SK-N-SH (cell line): ENCODE results near the gene PIBF1. TPM values are rescaled to one million over a fixed set of nuclear protein-coding genes. Genes with fewer than 3 reads are reported as not detected.

Experiments used
- CTCF ChIA-PET: fragments of 300-600, 350-600 bp; formaldehyde crosslinking; extraction: SDS; loops from one replicate; lab custom pipeline; 2021; lab: Yijun Ruan, JAX
- POLR2A ChIA-PET: fragments of 350-600 bp; sonication (Branson Sonifier 250); formaldehyde crosslinking; extraction: SDS; loops from one replicate; lab custom pipeline; 2020; ENCODE audit warnings: antibody characterized with exemption, inconsistent platforms; lab: Yijun Ruan, JAX
- DNase-seq: peaks from one replicate; pipeline ENCODE4 v3.0.0; 2012
- H2AFZ ChIP-seq: fragments of 200-600 bp; sonication (generic); 2 replicates; pipeline ENCODE4 v1.8.1; 2016; ENCODE audit warnings: antibody characterized with exemption, mild to moderate bottlenecking, low read depth
- H3F3A ChIP-seq: fragments of 200-600 bp; sonication (generic); replicated peaks from 2 replicates; pipeline ENCODE3; 2016; ENCODE audit warnings: antibody characterized with exemption, mild to moderate bottlenecking; ENCODE audit not compliant: insufficient read depth
- H3K27ac ChIP-seq, 2 experiments: fragments of 200-500 bp in 1 of 2; fragments of 200-600 bp in 1 of 2; sonication (Bioruptor generic) in 1 of 2; sonication (generic), shearing (Covaris generic) in 1 of 2; 2 replicates each; pipeline versions ENCODE4 v1.5.1 to v1.6.1; 2014 to 2016; ENCODE audit warnings: low read depth in 2 of 2, inconsistent platforms in 1 of 2, low read length in 1 of 2, mild to moderate bottlenecking in 1 of 2, mixed read lengths in 1 of 2
- H3K27me3 ChIP-seq: fragments of 200-600 bp; sonication (generic), shearing (Covaris generic); 2 replicates; pipeline ENCODE4 v1.6.1; 2016; ENCODE audit warnings: mixed run types; ENCODE audit not compliant: insufficient read depth
- H3K36me3 ChIP-seq, 2 experiments: fragments of 200-500 bp in 1 of 2; fragments of 200-600 bp in 1 of 2; sonication (Bioruptor generic) in 1 of 2; sonication (generic) in 1 of 2; replicated peaks in 1 of 2; 2 replicates each; pipeline versions ENCODE3 to v1.5.1; 2014 to 2016; ENCODE audit warnings: low read length in 1 of 2, mild to moderate bottlenecking in 1 of 2; ENCODE audit not compliant: insufficient read depth in 2 of 2, control insufficient read depth in 1 of 2
- H3K4me1 ChIP-seq, 2 experiments: fragments of 200-500 bp in 1 of 2; fragments of 200-600 bp in 1 of 2; sonication (Bioruptor generic) in 1 of 2; sonication (generic), shearing (Covaris generic) in 1 of 2; 2 replicates each; pipeline versions ENCODE4 v1.5.1 to v1.6.1; 2014 to 2016; ENCODE audit warnings: low read depth in 1 of 2, low read length in 1 of 2, mixed run types in 1 of 2; ENCODE audit not compliant: insufficient read depth in 2 of 2, control insufficient read depth in 1 of 2
- H3K4me2 ChIP-seq: fragments of 200-600 bp; sonication (generic), shearing (Covaris generic); 2 replicates; pipeline ENCODE4 v1.6.1; 2017; ENCODE audit warnings: mixed run types
- H3K4me3 ChIP-seq, 2 experiments: fragments of 200-500 bp in 1 of 2; fragments of 200-600 bp in 1 of 2; sonication (Bioruptor generic) in 1 of 2; sonication (generic), shearing (Covaris generic) in 1 of 2; 2 replicates each; pipeline versions ENCODE4 v1.5.1 to v1.8.1; 2014 to 2016; ENCODE audit warnings: low read depth in 2 of 2, inconsistent platforms in 1 of 2, low read length in 1 of 2, mild to moderate bottlenecking in 1 of 2, mixed read lengths in 1 of 2, moderate library complexity in 1 of 2
- H3K79me2 ChIP-seq: fragments of 200-600 bp; sonication (generic); 2 replicates; pipeline ENCODE4 v1.8.1; 2017; ENCODE audit warnings: mild to moderate bottlenecking; ENCODE audit not compliant: insufficient read depth
- H3K9ac ChIP-seq: fragments of 200-600 bp; sonication (generic); 2 replicates; pipeline ENCODE4 v1.6.1; 2017; ENCODE audit warnings: mixed run types
- H3K9me2 ChIP-seq: fragments of 200-600 bp; sonication (generic); 2 replicates; pipeline ENCODE4 v1.6.1; 2017; ENCODE audit warnings: mixed run types
- H3K9me3 ChIP-seq: fragments of 200-600 bp; sonication (generic); 2 replicates; pipeline ENCODE4 v1.6.1; 2017; ENCODE audit warnings: mixed run types, mild to moderate bottlenecking, moderate library complexity
- H4K20me1 ChIP-seq: fragments of 200-600 bp; sonication (generic); 2 replicates; pipeline ENCODE4 v1.6.1; 2017; ENCODE audit warnings: mild to moderate bottlenecking, mixed run types; ENCODE audit not compliant: insufficient read depth
- ELF1 ChIP-seq: IDR thresholded peaks from 2 replicates; pipeline ENCODE4 v1.4.0; 2012
- FOSL2 ChIP-seq: IDR thresholded peaks from 2 replicates; pipeline ENCODE4 v1.4.0; 2012; ENCODE audit warnings: low read depth, mild to moderate bottlenecking, moderate library complexity, borderline replicate concordance
- FOXJ3 ChIP-seq: sonication (generic); formaldehyde crosslinking; IDR thresholded peaks from 2 replicates; pipeline ENCODE4 v1.5.1; 2020; ENCODE audit warnings: mild to moderate bottlenecking, missing genetic modification reagents
- FOXM1 ChIP-seq: IDR thresholded peaks from 2 replicates; pipeline ENCODE4 v1.4.0; 2012; ENCODE audit warnings: low read depth, mild to moderate bottlenecking
- GABPA ChIP-seq: IDR thresholded peaks from 2 replicates; pipeline ENCODE4 v1.4.0; 2012; ENCODE audit warnings: low read depth, mild to moderate bottlenecking
- GATA2 ChIP-seq: sonication (generic); formaldehyde crosslinking; IDR thresholded peaks from 2 replicates; pipeline ENCODE4 v1.5.0; 2020; ENCODE audit warnings: mild to moderate bottlenecking, missing genetic modification reagents
- MAX ChIP-seq: IDR thresholded peaks from 2 replicates; pipeline ENCODE4 v1.4.0; 2012; ENCODE audit warnings: low read depth
- NRF1 ChIP-seq: IDR thresholded peaks from 2 replicates; pipeline ENCODE4 v1.6.1; 2012; ENCODE audit warnings: low read depth, mild to moderate bottlenecking, low read length
- PBX3 ChIP-seq: IDR thresholded peaks from 2 replicates; pipeline ENCODE4; 2012
- POLR2AphosphoS5 ChIP-seq: IDR thresholded peaks from 2 replicates; pipeline ENCODE4 v1.6.1; 2012; ENCODE audit warnings: low read depth, low read length
- REST ChIP-seq: IDR thresholded peaks from 2 replicates; pipeline ENCODE4 v1.6.1; 2012; ENCODE audit warnings: mild to moderate bottlenecking, low read depth, low read length, moderate library complexity
- SIN3A ChIP-seq: IDR thresholded peaks from 2 replicates; pipeline ENCODE4 v1.6.1; 2012; ENCODE audit warnings: low read depth, mild to moderate bottlenecking, low read length, moderate library complexity, borderline replicate concordance
- TAF1 ChIP-seq: IDR thresholded peaks from 2 replicates; pipeline ENCODE4 v1.6.1; 2012; ENCODE audit warnings: low read depth, mild to moderate bottlenecking, low read length, moderate library complexity, borderline replicate concordance
- USF2 ChIP-seq: fragments of 150-350 bp; IDR thresholded peaks from 2 replicates; pipeline ENCODE4 v1.6.1; 2017; ENCODE audit warnings: antibody characterized with exemption, low read length, low read depth, borderline replicate concordance
- YY1 ChIP-seq: IDR thresholded peaks from 2 replicates; pipeline ENCODE4 v1.4.0; 2012; ENCODE audit warnings: low read depth, mild to moderate bottlenecking
- WGBS: methylation state at CpG from one replicate; pipeline ENCODE4 v1.1.6; 2017; ENCODE audit warnings: low lambda C conversion rate; 5-methylcytosine and 5-hydroxymethylcytosine counted together
- polyA plus RNA-seq, 3 experiments: library from polyadenylated mRNA; depleted of rRNA; stranded (reverse); fragments of >200 nt; gene quantifications; 2 replicates each; pipeline ENCODE4 v1.2.3, GENCODE V29; 2012

The PIBF1 gene
- polyA plus RNA-seq, 1 of the 3 experiments (the other 2 are of a cell fraction): 3.9 TPM

GRCh38 chr13:73011751-73012150 lies 229.8 kb downstream of the PIBF1 start:
- Histone ChIP-seq H3K9me3 (no peaks in the 10 kb centered on the region), H3F3A (no peaks in the 10 kb centered on the region), H3K4me3 (no peak overlapping the region), H3K27me3 (no peaks in the 10 kb centered on the region), H3K9me2 (no peaks in the 10 kb centered on the region), H3K4me2 (no peak overlapping the region), H2AFZ (no peak overlapping the region), H3K36me3 (peaks cover 10 to 14% of the 10 kb centered on the region in 2 experiments), H3K79me2 (no peaks in the 10 kb centered on the region), H4K20me1 (no peaks in the 10 kb centered on the region), H3K27ac (no peak overlapping the region), H3K4me1 (no peaks in the 10 kb centered on the region), H3K9ac (no peak overlapping the region)
- TF ChIP-seq GABPA (no peak), NRF1 (no peak), TAF1 (no peak), REST (no peak), USF2 (no peak), SIN3A (no peak), FOXJ3 (no peak), POLR2AphosphoS5 (no peak), FOXM1 (no peak), PBX3 (no peak), GATA2 (CRISPR knock-in tag) (no peak), ELF1 (no peak)
- CTCF ChIA-PET: no interaction called here
- POLR2A ChIA-PET: no interaction called here
- 99% methylated on average over 5 of the region's 5 CpGs for WGBS
- no peak for DNase-seq

GRCh38 chr13:73015805-73016204 lies 233.9 kb downstream of the PIBF1 start:
- ChIA-PET CTCF (no interaction called here), POLR2A (no interaction called here)
- no peak for DNase-seq
- Histone ChIP-seq H3K36me3 (peaks cover 7 to 8% of the 10 kb centered on the region in 2 experiments), H2AFZ (no peak overlapping the region), H3K9me2 (no peaks in the 10 kb centered on the region), H3K79me2 (no peaks in the 10 kb centered on the region), H4K20me1 (no peaks in the 10 kb centered on the region), H3K27ac (no peak overlapping the region), H3K9me3 (no peaks in the 10 kb centered on the region), H3K4me2 (no peak overlapping the region), H3K4me1 (no peaks in the 10 kb centered on the region), H3F3A (no peaks in the 10 kb centered on the region), H3K9ac (no peak overlapping the region), H3K4me3 (no peak overlapping the region), H3K27me3 (no peaks in the 10 kb centered on the region)
- 91% methylated on average over 1 of the region's 1 CpG for WGBS
- TF ChIP-seq YY1 (no peak), MAX (no peak), USF2 (no peak), ELF1 (no peak), GATA2 (CRISPR knock-in tag) (no peak), FOXJ3 (no peak), SIN3A (no peak), REST (no peak), GABPA (no peak), FOSL2 (no peak)
